HG02884 (cell line): ENCODE results near the gene ADGRD1.

Source experiments
- ATAC-seq: cut with Tn5 transposase; IDR thresholded peaks from one replicate; pipeline ENCODE4 v1.9.1; 2021; ENCODE audit warnings: mild to moderate bottlenecking, moderate library complexity; ENCODE audit not compliant: unreplicated experiment

ADGRD1 gene

GRCh38 chr12:131142891-131143657 is 189.4 kb downstream of the ADGRD1 start:
- ATAC-seq = no peak

- no peak for ATAC-seq
Measured at GRCh38 chr12:131146173-131146675, 192.5 kb downstream of the ADGRD1 start.

GRCh38 chr12:131147293-131147692 is 193.6 kb downstream of the ADGRD1 start:
- ATAC-seq = no peak

GRCh38 chr12:131147894-131148293 is 194.2 kb downstream of the ADGRD1 start:
- no peak for ATAC-seq

- ATAC-seq = no peak
Measured at GRCh38 chr12:131151558-131152345, 198.0 kb downstream of the ADGRD1 start.

GRCh38 chr12:131152587-131152986 is 198.9 kb downstream of the ADGRD1 start:
- no peak for ATAC-seq

- ATAC-seq = no peak
Measured at GRCh38 chr12:131153016-131153415, 199.3 kb downstream of the ADGRD1 start.

- ATAC-seq = no peak
Measured at GRCh38 chr12:131153956-131154355, 200.2 kb downstream of the ADGRD1 start.

GRCh38 chr12:131155131-131155530 is 201.4 kb downstream of the ADGRD1 start:
- no peak for ATAC-seq

GRCh38 chr12:131157743-131158142 is 204.0 kb downstream of the ADGRD1 start:
- no peak for ATAC-seq

- ATAC-seq = no peak
Measured at GRCh38 chr12:131159660-131160059, 206.0 kb downstream of the ADGRD1 start.

GRCh38 chr12:131162113-131162512 is 208.4 kb downstream of the ADGRD1 start:
- ATAC-seq = no peak

GRCh38 chr12:131163189-131163738 is 209.6 kb downstream of the ADGRD1 start:
- ATAC-seq = no peak

- no peak for ATAC-seq
Measured at GRCh38 chr12:131164096-131164872, 210.6 kb downstream of the ADGRD1 start.

GRCh38 chr12:131166717-131167116 is 213.0 kb downstream of the ADGRD1 start:
- ATAC-seq = no peak

- no peak for ATAC-seq
Measured at GRCh38 chr12:131167334-131167733, 213.6 kb downstream of the ADGRD1 start.

GRCh38 chr12:131171029-131171428 is 217.3 kb downstream of the ADGRD1 start:
- ATAC-seq = no peak

- no peak for ATAC-seq
Measured at GRCh38 chr12:131174901-131175300, 221.2 kb downstream of the ADGRD1 start.

GRCh38 chr12:131176266-131176665 is 222.6 kb downstream of the ADGRD1 start:
- no peak for ATAC-seq

- ATAC-seq = no peak
Measured at GRCh38 chr12:131176926-131177325, 223.2 kb downstream of the ADGRD1 start.

- ATAC-seq = no peak
Measured at GRCh38 chr12:131177599-131177998, 223.9 kb downstream of the ADGRD1 start.
